GM18511 (cell line): Measurements from ENCODE around the gene SLC44A3.
A peak's percentile ranks its signal among the peaks of the same experiment; 100 is the strongest.

Experiments
- ATAC-seq: cut with Tn5 transposase; IDR thresholded peaks from one replicate; pipeline ENCODE4 v1.9.1; 2021; ENCODE audit warnings: mild to moderate bottlenecking, moderate library complexity; ENCODE audit not compliant: unreplicated experiment

SLC44A3 gene

DNA sequence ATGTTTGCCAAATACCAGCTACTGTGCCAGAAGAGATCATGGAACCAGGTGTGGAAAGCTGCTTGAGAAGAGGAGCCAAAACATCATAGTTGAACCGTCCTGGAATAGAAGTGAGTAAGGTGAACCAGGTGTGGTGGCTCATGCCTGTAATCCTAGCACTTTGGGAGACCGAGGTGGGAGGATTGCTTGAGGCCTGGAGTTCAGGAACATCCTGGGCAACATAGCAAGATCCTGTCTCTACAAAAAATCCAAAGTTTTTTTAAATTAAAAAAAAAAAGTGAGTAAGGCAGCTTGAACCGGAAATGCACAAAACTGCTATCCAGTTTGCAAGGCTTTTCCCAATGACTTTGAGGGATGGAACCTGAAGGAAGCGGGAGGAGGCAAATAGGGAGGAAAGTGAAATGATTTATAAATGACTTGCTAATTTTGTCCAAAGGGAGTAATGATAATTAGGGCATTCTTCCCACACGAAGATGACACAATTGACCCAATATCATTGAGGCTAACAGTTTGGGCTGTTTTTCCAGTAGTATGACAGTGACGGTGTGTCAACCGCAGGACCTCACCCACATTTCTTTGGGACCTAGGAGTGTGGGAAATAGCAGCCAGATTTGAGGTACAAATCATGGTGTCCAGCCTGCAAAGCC lies 108.3 kb downstream of the SLC44A3 start:
- ATAC-seq, result no peak

DNA sequence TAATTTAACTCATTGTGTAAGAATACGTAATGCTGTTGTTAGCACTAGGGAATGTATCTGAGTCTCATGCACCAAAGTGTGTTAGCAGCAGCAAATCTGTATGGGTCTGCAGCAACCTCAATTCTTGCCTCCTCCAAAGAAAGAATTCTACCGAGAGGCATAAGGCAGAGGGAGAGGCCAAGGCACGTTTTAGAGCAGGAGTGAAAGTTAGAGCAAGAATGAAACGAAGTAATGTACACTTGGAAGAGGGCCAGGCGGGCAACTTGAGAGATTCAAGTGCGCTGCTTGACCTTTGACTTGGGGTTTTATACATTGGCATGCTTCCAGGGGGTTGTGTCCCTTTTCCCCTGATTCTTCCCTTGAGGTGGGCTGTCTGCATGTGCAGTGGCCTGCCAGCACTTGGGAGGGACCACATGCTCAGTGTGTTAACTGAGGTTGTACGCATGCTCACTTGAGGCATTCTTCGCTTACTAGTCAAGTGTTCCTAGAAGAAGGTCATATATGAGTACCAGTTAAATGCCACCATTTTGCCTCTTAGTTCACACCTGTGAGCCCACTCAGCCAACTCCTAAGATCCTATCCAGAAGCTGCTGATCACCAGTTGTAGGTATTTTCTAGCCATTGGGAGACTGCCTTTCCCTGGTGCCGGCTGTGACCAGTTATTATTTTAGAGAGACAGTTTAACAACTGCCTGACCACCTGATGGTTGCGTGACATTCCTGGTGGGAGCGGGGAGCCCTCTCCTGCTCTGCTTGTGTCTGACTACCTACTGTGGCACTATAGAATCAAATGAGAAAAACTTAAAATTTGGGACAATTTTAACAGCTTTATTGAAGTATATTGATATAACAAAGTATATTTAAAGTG lies 109.4 kb downstream of the SLC44A3 start:
- ATAC-seq, result no peak

DNA sequence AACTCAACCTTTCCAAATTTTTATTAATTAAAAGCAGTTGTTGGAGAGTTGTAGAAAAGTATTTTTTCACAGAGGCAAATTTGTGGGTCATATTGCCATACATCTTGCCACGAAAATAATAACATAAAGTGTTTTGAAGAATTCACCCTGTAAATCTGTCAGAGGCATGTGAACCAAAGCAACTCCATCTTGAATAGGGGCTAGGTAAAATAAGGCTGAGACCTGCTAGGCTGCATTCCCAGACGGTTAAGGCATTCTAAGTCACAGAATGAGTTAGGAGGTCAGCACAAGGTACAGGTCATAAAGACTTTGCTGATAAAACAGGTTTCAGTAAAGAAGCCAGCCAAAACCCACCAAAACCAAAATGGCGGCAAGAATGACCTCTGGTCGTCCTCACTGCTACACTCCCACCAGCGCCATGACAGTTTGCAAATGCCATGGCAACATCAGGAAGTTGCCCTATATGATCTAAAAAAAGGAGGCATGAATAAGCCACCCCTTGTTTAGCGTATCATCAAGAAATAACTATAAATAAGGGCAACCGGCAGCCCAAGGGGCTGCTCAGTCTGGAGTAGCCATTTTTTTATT lies 111.2 kb downstream of the SLC44A3 start:
- ATAC-seq, result no peak

DNA sequence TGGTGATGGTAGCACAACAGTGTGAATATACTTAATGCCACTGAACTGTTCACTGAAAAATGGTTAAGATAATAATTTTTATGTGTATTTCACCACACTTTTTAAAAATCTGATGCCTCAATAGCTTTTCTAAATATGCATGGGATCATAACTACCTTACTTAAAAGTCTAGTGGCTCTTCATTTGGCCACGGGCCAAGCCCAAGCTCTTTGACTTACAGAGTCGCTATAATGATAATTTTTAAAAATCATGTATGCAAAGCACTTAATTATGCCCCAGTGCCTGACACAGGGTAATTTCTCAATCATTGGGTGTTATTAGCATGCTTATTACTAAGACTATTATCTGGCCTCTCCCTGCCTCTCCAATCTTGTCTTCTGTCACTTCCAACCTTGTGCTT lies 114.4 kb downstream of the SLC44A3 start:
- no peak for ATAC-seq

DNA sequence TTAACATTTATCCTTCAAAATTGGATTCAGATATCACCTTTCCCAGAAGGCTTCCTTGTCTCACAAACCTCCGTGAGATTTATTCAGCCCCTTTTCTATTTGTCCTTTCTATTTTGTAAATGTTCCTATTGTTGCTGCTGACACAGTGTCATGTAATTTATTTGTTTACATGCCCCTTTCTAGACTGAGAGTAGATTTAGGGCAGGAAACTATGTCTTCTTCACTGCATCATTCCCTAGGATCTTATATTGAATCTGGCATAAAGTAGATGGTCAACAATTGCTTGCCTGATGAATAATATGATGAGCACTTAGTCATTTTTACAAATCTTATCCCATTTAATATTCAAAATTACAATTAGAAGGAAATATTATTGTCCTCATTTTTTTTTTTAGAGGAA lies 114.9 kb downstream of the SLC44A3 start:
- no peak for ATAC-seq

DNA sequence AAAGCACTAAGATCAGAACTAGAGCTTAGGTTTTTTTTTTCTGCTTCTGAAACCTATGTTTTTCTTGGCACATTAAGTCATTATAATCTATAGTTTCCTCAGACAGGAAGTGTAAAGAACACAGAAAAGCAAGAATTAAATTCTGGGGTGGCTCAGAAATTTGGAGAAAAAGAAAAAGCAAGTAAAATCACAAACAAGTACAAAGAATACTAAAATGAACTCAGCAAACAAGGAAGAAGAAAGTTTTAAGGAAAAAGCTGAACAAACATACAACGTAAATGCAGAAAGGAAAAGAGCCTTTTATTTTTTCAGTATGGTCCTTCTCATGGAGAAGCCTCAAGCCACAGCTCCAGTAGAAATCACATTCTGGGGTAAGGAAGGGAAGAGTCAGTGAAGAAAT lies 115.3 kb downstream of the SLC44A3 start:
- ATAC-seq, result no peak

DNA sequence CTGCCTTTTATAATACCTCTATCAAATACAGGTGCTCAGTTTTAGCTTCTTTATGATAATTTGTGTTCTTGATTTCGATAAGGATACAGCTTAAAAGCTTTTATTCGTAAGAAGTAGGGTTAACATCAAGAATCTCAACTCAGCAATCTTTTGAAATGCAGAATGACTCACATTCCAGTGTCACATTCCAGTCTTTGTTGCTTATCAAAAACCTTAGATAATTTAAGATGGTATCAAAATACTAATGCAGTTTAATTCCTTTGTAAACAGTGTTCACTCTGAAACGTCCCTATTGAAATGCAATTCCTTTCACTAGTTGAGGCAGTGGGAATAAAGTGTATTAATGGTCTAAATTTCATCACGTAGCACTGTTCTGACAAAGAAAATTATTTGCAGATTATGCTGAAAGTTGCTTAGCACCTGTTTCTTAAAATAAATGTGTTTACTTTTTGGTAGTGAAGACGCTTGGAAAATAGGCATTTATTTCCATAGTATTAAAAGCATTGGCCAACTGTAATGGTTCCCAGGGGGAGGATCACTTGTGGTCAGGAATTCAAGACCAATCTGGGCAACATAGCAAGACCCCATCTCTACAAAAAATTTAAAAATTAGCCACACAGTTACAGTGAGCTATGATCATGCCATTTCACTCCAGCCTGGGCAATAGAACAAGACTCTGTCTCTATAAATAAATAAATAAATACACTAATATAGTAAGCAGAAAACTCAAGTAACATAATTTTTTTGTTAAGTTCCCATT lies 116.9 kb downstream of the SLC44A3 start:
- ATAC-seq, result no peak

DNA sequence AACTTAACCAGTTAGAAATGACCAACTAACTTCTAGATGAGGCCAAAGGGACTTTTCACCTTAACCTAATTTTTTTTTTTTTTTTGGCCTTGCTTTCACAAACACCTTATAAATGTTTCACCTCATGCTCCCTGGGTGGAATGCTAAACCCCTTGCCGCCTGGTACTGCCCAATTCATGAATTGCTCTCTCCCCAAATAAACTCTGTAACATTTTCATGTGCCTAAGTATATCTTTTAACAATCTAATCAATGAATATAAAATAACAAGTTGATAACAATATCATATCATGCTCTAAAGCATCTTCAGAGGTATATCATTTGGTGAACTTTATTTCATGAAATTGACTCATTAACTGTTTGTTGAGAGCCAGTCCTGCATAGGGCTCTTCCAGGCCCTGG lies 117.7 kb downstream of the SLC44A3 start:
- ATAC-seq, result no peak

DNA sequence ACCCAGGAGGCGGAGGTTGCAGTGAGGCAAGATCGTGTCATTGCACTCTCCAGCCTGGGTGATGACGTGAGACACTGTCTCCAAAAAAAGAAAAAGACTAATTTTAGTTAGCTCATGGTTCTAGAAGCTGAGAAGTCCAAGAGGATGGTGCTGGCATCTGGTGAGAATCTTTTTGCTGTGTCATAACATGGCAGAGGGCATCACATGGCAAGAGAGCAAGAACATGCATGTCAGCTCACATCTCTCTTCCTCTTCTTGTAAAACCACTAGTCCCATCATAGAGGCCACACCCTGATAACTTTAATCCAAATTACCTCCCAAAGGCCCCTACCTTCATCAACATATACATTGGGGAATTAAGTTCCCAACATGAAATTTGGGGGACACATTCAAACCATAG lies 120.6 kb downstream of the SLC44A3 start:
- ATAC-seq, result no peak

DNA sequence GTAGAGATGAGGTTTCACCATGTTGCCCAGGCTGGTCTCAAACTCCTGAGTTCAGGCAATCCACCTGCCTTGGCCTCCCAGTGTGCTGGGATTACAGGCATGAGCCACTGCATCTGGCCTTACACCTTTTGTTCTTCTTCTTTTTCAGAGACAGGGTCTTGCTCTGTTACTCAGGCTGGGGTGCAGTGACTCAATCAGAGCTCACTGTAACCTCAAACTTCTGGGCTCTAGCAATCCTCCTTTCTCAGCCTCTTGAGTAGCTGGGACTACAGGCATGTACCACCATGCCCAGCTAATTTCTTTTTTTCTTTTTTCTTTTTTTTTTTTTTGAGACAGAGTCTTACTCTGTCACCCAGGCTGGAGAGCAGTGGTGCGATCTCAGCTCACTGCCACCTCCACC lies 121.3 kb downstream of the SLC44A3 start:
- ATAC-seq, result peak; percentile 27

DNA sequence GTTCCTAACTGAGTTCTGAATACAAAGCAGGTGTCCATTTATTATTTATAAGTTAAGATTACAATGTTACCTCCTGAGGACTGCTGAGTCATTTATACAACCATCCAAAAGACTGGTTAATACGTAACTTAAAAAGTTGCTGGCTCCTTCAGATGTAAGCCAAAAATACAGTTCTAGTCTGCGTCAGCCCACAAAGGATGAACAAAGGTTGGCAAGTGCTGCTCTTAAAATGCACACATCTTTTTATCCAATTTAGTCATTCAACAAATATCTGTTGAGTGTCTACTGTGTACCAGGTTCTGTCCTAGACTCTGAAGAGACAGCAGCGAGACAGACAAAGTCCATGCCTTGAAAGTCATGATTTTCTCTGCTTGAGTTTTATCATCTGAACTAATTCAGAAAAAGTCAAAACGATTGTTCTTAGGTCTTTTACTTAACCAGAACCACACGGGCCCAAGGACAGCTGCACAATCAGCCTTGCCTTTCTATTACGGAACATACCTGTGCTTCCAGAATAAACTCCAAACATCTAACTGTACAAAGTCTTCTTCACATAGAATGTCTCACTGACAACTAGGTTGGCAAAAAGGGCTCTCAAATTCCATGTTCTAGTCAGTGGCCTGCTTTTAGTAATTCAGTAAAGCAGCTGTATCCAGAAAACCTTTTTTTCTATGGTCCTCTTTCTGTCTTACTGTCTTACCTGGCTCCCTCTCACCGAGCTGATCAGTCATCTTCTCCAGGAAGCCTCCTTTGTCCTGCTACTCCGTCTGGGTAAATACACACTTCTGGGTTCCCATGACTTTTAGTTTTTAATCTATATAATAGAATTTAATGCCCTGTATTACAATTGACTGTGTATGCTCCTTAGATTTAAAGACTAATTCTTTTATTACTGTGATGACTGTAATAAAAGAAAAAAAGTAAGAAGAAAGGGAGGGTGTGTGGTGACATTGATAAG lies 122.3 kb downstream of the SLC44A3 start:
- ATAC-seq, result peak; percentile 82
